KMS-11 (cell line): ENCODE results near the gene PAPSS2.

Experiments used
- H2AFZ ChIP-seq: fragments of 200-600 bp; sonication (generic); 2 replicates; pipeline ENCODE4 v1.6.1; 2016; ENCODE audit warnings: antibody characterized with exemption, mixed run types, low read depth
- H3K27ac ChIP-seq: fragments of 200-600 bp; sonication (generic); 2 replicates; pipeline ENCODE4 v1.6.1; 2016; ENCODE audit warnings: mild to moderate bottlenecking, mixed run types
- H3K27me3 ChIP-seq: fragments of 200-600 bp; sonication (generic); 2 replicates; pipeline ENCODE4 v1.6.1; 2017; ENCODE audit warnings: mild to moderate bottlenecking, low read depth, mixed run types, moderate library complexity; ENCODE audit not compliant: insufficient read depth
- H3K36me3 ChIP-seq: fragments of 200-600 bp; sonication (generic); 2 replicates; pipeline ENCODE4 v1.6.1; 2017; ENCODE audit warnings: mild to moderate bottlenecking, mixed run types; ENCODE audit not compliant: insufficient read depth
- H3K4me1 ChIP-seq: fragments of 200-600 bp; sonication (generic); 2 replicates; pipeline ENCODE4 v1.6.1; 2016; ENCODE audit warnings: mild to moderate bottlenecking, low read depth, mixed run types; ENCODE audit not compliant: poor library complexity, severe bottlenecking
- H3K4me2 ChIP-seq: fragments of 200-600 bp; sonication (generic); 2 replicates; pipeline ENCODE4 v1.7.0; 2016; ENCODE audit warnings: mild to moderate bottlenecking, mixed run types
- H3K4me3 ChIP-seq: fragments of 200-600 bp; sonication (generic); IDR thresholded peaks from 2 replicates; pipeline ENCODE4 v1.6.1; 2017; ENCODE audit warnings: low read depth, low read length, mixed read lengths; ENCODE audit not compliant: insufficient read depth
- H3K79me2 ChIP-seq: fragments of 200-600 bp; sonication (generic); 2 replicates; pipeline ENCODE4 v1.6.1; 2016; ENCODE audit warnings: low read depth, mixed run types; ENCODE audit not compliant: insufficient read depth
- H3K9ac ChIP-seq: fragments of 200-600 bp; sonication (generic); 2 replicates; pipeline ENCODE4 v1.6.1; 2016; ENCODE audit warnings: mild to moderate bottlenecking, mixed run types
- H4K20me1 ChIP-seq: fragments of 200-600 bp; sonication (generic); 2 replicates; pipeline ENCODE4 v1.6.1; 2016; ENCODE audit warnings: mild to moderate bottlenecking, mixed run types; ENCODE audit not compliant: insufficient read depth
- TF ChIP-seq, protein P1 (sequence below): fragments of 200-600 bp; sonication (generic); conservative IDR thresholded peaks from 2 replicates; pipeline ENCODE4 v1.6.1; 2017; ENCODE audit warnings: low read depth, mild to moderate bottlenecking, antibody characterized with exemption, low read length, moderate library complexity, mixed read lengths

PAPSS2 gene

DNA sequence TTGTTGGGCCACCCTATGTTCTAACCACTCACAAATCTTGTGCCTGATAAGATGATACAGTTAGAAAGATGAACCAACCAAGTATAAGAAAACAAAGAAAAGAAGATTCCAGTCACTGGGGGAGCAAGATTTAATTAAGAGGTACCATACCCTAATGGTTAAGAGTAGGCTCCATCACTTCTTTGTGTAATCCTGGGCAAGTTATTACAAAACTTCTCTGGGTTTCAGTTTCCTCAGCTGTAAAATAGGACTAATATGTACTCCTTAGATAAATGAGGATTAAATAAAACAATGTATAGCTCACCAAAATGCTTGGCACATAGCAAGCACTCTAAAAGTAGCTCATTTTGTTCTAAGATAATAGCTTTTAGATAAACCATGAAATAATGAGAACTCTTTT is 99.9 kb downstream of the PAPSS2 start:
- H3K4me2 ChIP-seq = no peak overlapping the region
- no peaks in the 10 kb centered on the region for H3K36me3 ChIP-seq

DNA sequence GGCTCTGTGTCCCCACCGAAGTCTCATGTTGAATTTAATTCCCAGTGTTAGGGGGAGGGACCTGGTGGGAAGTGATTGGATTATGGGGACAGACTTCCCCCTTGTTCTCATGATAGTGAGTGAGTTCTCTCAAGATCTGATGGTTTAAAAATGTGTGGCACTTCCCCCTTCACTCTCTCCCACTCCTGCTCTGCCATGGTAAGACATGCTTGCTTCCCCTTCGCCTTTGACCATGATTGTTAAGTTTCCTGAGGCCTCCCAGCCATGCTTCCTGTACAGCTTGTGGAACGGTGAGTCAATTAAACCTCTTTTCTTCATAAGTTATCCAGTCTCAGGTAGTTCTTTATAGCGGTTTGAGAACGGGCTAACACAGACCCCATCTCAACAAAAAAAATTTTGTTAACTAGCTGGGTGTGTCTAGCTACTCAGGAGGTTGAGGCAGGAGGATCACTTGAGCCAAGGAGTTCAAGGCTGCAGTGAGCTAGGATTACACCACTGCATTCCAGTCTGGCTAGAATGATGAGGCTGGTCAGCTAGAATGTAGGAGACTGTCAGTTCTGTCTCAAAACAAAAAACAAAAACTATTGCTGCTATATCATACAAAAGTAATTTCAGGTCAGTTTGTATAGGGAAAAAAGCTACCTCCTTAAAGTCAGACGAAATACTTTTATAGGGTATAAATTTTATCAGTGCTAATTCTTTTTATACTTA is 100.7 kb downstream of the PAPSS2 start:
- H3K27ac ChIP-seq = no peak overlapping the region
- H3K79me2 ChIP-seq = no peaks in the 10 kb centered on the region
- H3K4me1 ChIP-seq = no peaks in the 10 kb centered on the region
- H3K4me3 ChIP-seq = no peak overlapping the region
- no peaks in the 10 kb centered on the region for H4K20me1 ChIP-seq
- no peak overlapping the region for H3K9ac ChIP-seq
- H3K27me3 ChIP-seq = no peaks in the 10 kb centered on the region
- no peaks in the 10 kb centered on the region for H3K36me3 ChIP-seq
- no peak overlapping the region for H2AFZ ChIP-seq
- TF ChIP-seq, protein P1, sequence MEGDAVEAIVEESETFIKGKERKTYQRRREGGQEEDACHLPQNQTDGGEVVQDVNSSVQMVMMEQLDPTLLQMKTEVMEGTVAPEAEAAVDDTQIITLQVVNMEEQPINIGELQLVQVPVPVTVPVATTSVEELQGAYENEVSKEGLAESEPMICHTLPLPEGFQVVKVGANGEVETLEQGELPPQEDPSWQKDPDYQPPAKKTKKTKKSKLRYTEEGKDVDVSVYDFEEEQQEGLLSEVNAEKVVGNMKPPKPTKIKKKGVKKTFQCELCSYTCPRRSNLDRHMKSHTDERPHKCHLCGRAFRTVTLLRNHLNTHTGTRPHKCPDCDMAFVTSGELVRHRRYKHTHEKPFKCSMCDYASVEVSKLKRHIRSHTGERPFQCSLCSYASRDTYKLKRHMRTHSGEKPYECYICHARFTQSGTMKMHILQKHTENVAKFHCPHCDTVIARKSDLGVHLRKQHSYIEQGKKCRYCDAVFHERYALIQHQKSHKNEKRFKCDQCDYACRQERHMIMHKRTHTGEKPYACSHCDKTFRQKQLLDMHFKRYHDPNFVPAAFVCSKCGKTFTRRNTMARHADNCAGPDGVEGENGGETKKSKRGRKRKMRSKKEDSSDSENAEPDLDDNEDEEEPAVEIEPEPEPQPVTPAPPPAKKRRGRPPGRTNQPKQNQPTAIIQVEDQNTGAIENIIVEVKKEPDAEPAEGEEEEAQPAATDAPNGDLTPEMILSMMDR = no peak
- no peak overlapping the region for H3K4me2 ChIP-seq

More for the DNA sequence above, 99.9 kb downstream of the PAPSS2 start:
- H3K4me3 ChIP-seq = no peak overlapping the region
- no peaks in the 10 kb centered on the region for H3K27me3 ChIP-seq
- no peaks in the 10 kb centered on the region for H3K4me1 ChIP-seq
- TF ChIP-seq, protein P1 = no peak
- H3K27ac ChIP-seq = no peak overlapping the region
- no peaks in the 10 kb centered on the region for H4K20me1 ChIP-seq
- H3K9ac ChIP-seq = no peak overlapping the region
- H2AFZ ChIP-seq = no peak overlapping the region
- H3K79me2 ChIP-seq = no peaks in the 10 kb centered on the region

DNA sequence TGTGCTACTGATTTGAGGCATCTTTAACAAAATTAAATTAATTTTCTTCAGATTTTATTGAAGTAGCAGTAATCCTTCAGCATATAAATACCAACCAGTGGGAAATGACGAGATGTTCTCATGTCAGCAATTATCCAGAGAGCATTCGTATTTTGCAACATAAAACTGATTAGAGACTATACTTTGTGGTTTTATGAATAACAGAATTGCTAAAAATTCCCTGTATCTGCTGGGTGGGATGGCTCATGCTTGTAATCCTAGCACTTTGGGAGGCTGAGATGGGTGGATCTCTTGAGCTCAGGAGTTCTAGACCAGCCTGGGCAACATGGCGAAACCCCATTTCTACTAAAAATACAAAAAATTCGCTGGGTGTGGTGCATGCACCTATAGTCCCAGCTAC is 101.5 kb downstream of the PAPSS2 start:
- Histone ChIP-seq H3K36me3 (no peaks in the 10 kb centered on the region), H4K20me1 (no peaks in the 10 kb centered on the region), H3K4me2 (no peak overlapping the region), H3K4me3 (no peak overlapping the region), H3K27ac (no peak overlapping the region), H2AFZ (no peak overlapping the region), H3K79me2 (no peaks in the 10 kb centered on the region), H3K4me1 (no peaks in the 10 kb centered on the region), H3K9ac (no peak overlapping the region), H3K27me3 (no peaks in the 10 kb centered on the region)
- TF ChIP-seq, protein P1 = no peak

DNA sequence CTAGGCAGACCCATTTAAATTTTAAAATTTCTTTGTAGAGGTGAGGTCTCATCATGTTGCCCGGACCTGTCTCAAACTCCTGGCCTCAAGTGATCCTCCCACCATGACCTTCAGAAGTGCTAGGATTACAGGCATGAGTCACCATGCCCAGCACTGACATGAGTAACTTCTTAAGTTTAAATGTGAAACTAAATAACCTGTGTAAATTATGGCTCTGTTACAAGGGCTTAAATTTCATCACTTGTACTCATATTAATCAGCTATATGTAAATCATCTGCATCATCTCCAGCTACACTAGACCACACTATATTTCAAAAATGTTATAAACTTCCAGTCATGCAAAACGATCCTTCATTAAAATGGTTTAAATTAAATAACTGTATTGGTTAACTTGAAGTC is 102.2 kb downstream of the PAPSS2 start:
- Histone ChIP-seq H3K4me3 (no peak overlapping the region), H3K4me1 (no peaks in the 10 kb centered on the region), H2AFZ (no peak overlapping the region), H4K20me1 (no peaks in the 10 kb centered on the region), H3K4me2 (no peak overlapping the region), H3K9ac (no peak overlapping the region), H3K27ac (no peak overlapping the region), H3K27me3 (no peaks in the 10 kb centered on the region), H3K79me2 (no peaks in the 10 kb centered on the region), H3K36me3 (no peaks in the 10 kb centered on the region)
- TF ChIP-seq, protein P1 = no peak
